Activated naive CD8-positive, alpha-beta T cell treated with anti-CD3 and anti-CD28 coated beads, Interleukin-2, amount 50 U/mL, for 24 hours (primary cell): ENCODE measurements around the gene VPS13D.

Experiments used
- ATAC-seq: fragments of 150-1000 bp; cut with Tn5 transposase; one replicate; pipeline ENCODE4 v1.10.0; 2021
- DNase-seq: peaks from one replicate; pipeline ENCODE4 v3.0.0; 2021
- H3K27ac Mint-ChIP-seq: one replicate; pipeline ENCODE4 v1.8.0; 2021; ENCODE audit warnings: mild to moderate bottlenecking, mixed read lengths
- H3K27me3 Mint-ChIP-seq: one replicate; pipeline ENCODE4 v1.8.0; 2021; ENCODE audit warnings: mixed read lengths
- H3K36me3 Mint-ChIP-seq: one replicate; pipeline ENCODE4 v1.8.0; 2021; ENCODE audit warnings: low read depth, mixed read lengths
- H3K4me1 Mint-ChIP-seq: one replicate; pipeline ENCODE4 v1.8.0; 2021; ENCODE audit warnings: mixed read lengths
- H3K4me3 Mint-ChIP-seq: one replicate; pipeline ENCODE4 v1.8.0; 2021; ENCODE audit warnings: mild to moderate bottlenecking, moderate library complexity, mixed read lengths
- H3K9me3 Mint-ChIP-seq: one replicate; pipeline ENCODE4 v1.8.0; 2021; ENCODE audit warnings: mixed read lengths

Gene VPS13D

DNA sequence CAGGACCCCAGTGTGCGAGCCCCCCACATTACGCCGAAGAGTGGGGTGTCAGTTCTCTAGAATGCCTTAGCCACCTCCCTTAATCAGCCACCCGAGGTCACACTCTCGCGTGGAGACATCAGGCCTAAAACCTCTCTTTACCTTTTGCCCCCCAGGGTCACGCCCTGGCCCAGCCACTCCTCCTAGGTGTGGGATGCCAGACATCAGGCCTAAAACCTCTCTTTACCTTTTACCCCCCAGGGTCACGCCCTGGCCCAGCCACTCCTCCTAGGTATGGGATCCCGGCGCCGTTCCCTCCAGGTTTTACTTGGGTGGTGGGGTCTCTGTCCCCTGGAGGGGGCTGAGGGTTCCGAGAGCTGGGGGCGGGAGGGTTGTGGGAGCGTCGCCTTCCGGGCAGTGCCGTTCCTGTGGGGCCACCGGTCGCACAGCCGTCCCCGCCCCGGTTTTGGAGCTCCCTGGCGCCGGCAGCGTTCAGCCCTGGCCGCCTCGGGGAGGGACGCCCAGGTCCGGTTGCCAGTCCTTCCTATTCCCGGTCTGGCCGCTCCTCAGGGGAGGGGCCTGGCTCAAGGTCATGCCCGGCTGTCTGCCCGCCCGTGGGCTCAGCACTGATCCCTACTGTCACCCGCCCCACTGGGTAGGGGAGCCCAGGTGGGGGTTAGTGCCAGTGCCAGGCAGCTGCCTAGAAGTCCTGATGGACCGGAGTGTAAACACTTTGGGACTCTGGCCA, 882 bp downstream of the VPS13D start:
- Mint-ChIP-seq H3K4me1 (peaks cover 15% of the 10 kb centered on the region), H3K4me3 (peak overlapping the region; percentile 87), H3K9me3 (no peaks in the 10 kb centered on the region), H3K27ac (peak overlapping the region; percentile 60), H3K27me3 (no peaks in the 10 kb centered on the region), H3K36me3 (peaks cover 6% of the 10 kb centered on the region)
- DNase-seq: no peak
- ATAC-seq: no peak

GRCh38 chr1:12231276-12231595, 1.4 kb downstream of the VPS13D start:
- DNase-seq (no peak), ATAC-seq (no peak)
- peaks cover 9% of the 10 kb centered on the region for H3K36me3 Mint-ChIP-seq
- H3K27ac Mint-ChIP-seq: no peak overlapping the region
- peak overlapping the region; percentile 87 for H3K4me3 Mint-ChIP-seq
- peaks cover 15% of the 10 kb centered on the region for H3K4me1 Mint-ChIP-seq
- H3K27me3 Mint-ChIP-seq: no peaks in the 10 kb centered on the region
- no peaks in the 10 kb centered on the region for H3K9me3 Mint-ChIP-seq

GRCh38 chr1:12232221-12232620, 2.4 kb downstream of the VPS13D start:
- no peak overlapping the region for H3K27ac Mint-ChIP-seq
- no peaks in the 10 kb centered on the region for H3K27me3 Mint-ChIP-seq
- H3K36me3 Mint-ChIP-seq: peaks cover 15% of the 10 kb centered on the region
- H3K9me3 Mint-ChIP-seq: no peaks in the 10 kb centered on the region
- peaks cover 15% of the 10 kb centered on the region for H3K4me1 Mint-ChIP-seq
- no peak overlapping the region for H3K4me3 Mint-ChIP-seq
- ATAC-seq (no peak), DNase-seq (no peak)

- ATAC-seq (no peak), DNase-seq (peak; percentile 20)
- H3K36me3 Mint-ChIP-seq: peaks cover 29% of the 10 kb centered on the region
Measured at GRCh38 chr1:12244078-12244477, 14.2 kb downstream of the VPS13D start.

DNA sequence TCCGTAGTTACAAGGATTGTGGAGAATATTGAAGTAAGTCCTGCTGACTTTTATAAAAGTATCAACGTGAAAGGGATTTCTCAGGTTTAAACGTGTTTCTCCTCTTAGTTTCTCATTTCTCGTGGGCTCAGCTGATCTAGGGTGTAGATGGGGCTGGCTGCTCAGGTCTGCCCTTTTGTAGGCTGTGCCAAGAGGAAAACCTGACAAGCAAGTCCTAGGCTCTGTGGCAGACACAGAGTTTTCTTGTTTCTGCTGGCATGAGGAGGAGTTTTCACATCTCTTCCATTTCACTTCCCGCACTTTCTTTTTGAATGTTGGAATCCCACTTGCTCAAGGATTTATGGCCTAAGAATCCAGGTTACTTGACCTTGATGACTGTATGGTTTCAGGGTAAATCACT, 14.8 kb downstream of the VPS13D start:
- Mint-ChIP-seq H3K27ac (no peak overlapping the region), H3K27me3 (no peaks in the 10 kb centered on the region), H3K9me3 (no peaks in the 10 kb centered on the region), H3K36me3 (peaks cover 32% of the 10 kb centered on the region), H3K4me1 (no peaks in the 10 kb centered on the region), H3K4me3 (no peak overlapping the region)
- ATAC-seq (no peak), DNase-seq (no peak)

More at GRCh38 chr1:12244078-12244477, 14.2 kb downstream of the VPS13D start:
- Mint-ChIP-seq H3K9me3 (no peaks in the 10 kb centered on the region), H3K27me3 (no peaks in the 10 kb centered on the region), H3K4me1 (no peaks in the 10 kb centered on the region), H3K4me3 (no peak overlapping the region), H3K27ac (no peak overlapping the region)

- Mint-ChIP-seq H3K27me3 (no peaks in the 10 kb centered on the region), H3K36me3 (peaks cover 38% of the 10 kb centered on the region), H3K4me3 (no peak overlapping the region), H3K27ac (no peak overlapping the region), H3K9me3 (no peaks in the 10 kb centered on the region), H3K4me1 (no peaks in the 10 kb centered on the region)
- DNase-seq (no peak), ATAC-seq (no peak)
Measured at GRCh38 chr1:12245116-12245515, 15.3 kb downstream of the VPS13D start.

DNA sequence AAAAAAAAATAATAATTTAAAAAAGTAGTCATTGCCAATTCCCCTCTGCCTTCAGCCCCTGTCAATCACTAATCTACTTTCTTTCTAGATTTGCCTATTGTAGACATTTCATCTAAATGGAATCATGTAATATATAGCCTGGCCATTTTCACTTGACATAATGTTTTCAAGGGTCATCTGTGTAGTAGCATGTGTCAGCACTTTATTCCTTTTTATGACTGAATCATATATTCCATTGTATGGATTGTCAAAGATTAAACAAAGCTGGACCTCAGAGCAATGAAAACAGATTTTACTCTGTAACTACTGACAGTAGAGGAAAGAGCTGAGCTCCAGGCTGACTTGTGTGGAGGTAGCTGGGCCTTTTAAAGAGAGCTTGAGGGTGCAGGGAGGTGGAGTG, 15.9 kb downstream of the VPS13D start:
- DNase-seq: no peak
- Mint-ChIP-seq H3K9me3 (no peaks in the 10 kb centered on the region), H3K27ac (no peak overlapping the region), H3K27me3 (no peaks in the 10 kb centered on the region), H3K4me3 (no peak overlapping the region), H3K4me1 (no peaks in the 10 kb centered on the region), H3K36me3 (peaks cover 43% of the 10 kb centered on the region)
- ATAC-seq: no peak

DNA sequence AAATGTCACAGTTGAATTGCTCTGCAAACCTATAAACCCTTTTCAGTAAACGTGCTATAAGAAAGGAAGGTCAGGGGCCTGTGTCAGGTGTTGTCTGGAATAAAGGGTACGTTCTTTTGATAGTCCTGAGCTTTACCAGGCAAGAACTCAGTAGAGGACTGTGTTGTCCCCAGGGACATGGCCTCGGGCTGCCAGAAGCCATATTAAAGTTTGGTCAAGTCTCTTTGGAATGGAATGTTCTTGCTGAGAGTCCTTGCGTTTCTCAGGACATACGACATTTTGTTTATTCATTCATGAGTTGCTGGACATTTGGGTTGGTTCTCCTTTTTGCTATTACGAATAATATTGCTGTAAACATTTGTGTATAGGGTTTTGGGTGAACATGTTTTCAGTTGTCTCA, 16.8 kb downstream of the VPS13D start:
- no peaks in the 10 kb centered on the region for H3K27me3 Mint-ChIP-seq
- H3K9me3 Mint-ChIP-seq: no peaks in the 10 kb centered on the region
- no peaks in the 10 kb centered on the region for H3K4me1 Mint-ChIP-seq
- DNase-seq: no peak
- no peak overlapping the region for H3K4me3 Mint-ChIP-seq
- no peak overlapping the region for H3K27ac Mint-ChIP-seq
- peaks cover 43% of the 10 kb centered on the region for H3K36me3 Mint-ChIP-seq
- ATAC-seq: no peak

- DNase-seq (no peak), ATAC-seq (no peak)
- Mint-ChIP-seq H3K4me3 (no peak overlapping the region), H3K36me3 (peaks cover 43% of the 10 kb centered on the region), H3K27me3 (no peaks in the 10 kb centered on the region), H3K9me3 (no peaks in the 10 kb centered on the region), H3K27ac (no peak overlapping the region), H3K4me1 (no peaks in the 10 kb centered on the region)
Measured at GRCh38 chr1:12249181-12249580, 19.4 kb downstream of the VPS13D start.

DNA sequence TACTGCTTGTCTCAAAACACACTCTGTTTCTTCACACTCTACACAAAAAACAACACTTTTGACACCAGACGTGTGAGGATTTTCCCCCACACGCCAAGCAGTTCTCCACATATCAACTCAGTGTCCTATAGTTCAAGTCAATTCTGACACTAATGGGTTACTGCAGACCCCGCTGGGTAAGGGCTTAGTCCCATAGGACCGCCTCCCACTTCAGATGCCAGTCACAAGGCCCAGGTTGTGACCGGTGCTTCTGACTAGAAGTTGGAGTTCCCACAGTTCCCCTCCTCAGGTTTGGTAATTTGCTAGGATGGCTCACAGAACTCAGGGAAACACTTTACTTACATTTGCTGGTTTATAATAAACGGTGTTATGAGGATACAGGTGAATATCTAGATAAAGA, 19.9 kb downstream of the VPS13D start:
- DNase-seq (no peak), ATAC-seq (no peak)
- Mint-ChIP-seq H3K27ac (no peak overlapping the region), H3K4me3 (no peak overlapping the region), H3K4me1 (no peaks in the 10 kb centered on the region), H3K27me3 (no peaks in the 10 kb centered on the region), H3K9me3 (no peaks in the 10 kb centered on the region), H3K36me3 (peaks cover 37% of the 10 kb centered on the region)

DNA sequence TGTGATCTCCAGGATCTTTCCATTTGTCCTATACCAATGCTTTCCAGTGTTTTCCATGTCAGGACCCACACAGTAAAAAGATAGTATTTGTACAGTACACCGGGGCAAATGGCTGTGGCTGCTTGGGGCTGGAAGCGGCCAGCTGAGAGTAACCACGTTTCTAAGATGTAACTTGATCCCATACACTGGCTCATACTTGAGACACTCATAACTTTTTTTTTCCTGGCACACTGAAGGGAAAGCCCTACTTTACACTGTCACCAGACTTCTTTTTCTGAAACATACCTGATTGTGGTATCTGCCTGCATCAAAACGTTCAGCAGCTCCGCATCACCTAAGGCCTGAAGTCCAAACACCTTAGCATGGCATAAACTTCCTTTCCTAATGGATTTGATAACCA, 21.6 kb downstream of the VPS13D start:
- ATAC-seq: no peak
- Mint-ChIP-seq H3K4me1 (no peaks in the 10 kb centered on the region), H3K9me3 (no peaks in the 10 kb centered on the region), H3K36me3 (peaks cover 36% of the 10 kb centered on the region), H3K27ac (no peak overlapping the region), H3K27me3 (no peaks in the 10 kb centered on the region), H3K4me3 (no peak overlapping the region)
- no peak for DNase-seq

DNA sequence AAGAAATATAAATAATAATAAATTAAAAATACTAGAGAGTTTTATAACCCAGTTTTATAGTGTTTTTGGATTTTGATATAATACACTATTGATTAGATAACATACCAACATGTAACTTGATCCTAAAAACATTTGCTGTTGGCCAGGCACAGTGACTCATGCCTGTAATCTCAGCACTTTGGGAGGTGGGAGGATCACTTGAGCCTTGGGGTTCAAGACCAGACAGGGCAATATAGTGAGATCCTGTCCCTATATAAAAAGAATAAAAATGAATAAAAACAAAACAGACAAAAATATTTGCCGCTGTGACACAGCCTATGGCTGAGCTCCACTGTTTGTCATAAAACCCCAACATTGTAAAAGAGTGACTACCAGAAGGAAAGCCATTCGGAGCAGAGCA, 26.1 kb downstream of the VPS13D start:
- DNase-seq: no peak
- Mint-ChIP-seq H3K27ac (no peak overlapping the region), H3K4me3 (no peak overlapping the region)

DNA sequence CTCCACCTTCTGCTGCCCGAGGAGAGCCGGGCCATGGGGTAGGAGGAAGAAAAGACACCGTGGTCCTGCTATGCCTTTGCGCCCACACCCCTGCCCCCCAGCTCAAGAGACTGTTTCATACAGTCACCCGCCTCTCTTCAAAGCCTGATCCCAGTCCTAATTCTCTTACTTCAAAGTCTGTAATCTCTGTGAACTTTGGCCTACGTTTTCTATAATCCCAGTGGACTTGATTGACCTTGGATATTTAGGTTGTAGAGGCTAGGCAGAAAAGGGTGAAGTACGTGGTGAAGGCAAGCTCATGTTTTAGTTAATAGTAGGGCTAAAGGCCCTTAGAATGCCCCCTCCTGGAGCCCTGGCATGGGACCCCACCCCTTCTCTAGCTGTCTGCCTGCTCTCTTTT, 28.4 kb downstream of the VPS13D start:
- H3K36me3 Mint-ChIP-seq: peaks cover 34% of the 10 kb centered on the region
- peaks cover 2% of the 10 kb centered on the region for H3K4me1 Mint-ChIP-seq

More for the DNA sequence above, 26.1 kb downstream of the VPS13D start:
- H3K36me3 Mint-ChIP-seq: peaks cover 28% of the 10 kb centered on the region
- no peaks in the 10 kb centered on the region for H3K9me3 Mint-ChIP-seq
- peaks cover 2% of the 10 kb centered on the region for H3K4me1 Mint-ChIP-seq
- ATAC-seq: no peak
- H3K27me3 Mint-ChIP-seq: no peaks in the 10 kb centered on the region

DNA sequence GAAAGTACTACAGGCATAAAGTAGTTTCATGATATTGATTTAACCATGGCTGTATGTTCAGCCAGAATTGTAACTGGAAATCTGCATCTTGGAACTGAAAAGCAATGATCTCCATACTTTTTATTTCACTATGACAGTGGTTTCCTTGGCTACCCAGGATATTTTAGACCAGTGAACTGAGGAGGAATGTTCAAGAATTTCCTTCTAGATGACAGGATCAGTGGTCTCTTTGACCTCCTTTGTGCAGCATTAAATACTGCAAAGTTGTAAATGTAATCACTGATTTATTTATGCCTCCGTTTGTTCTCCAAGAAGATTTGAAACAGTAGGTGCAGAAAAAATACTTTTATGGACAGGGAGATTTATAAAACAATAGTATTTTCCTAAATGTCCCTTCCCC, 39.5 kb downstream of the VPS13D start:
- Mint-ChIP-seq H3K27me3 (no peaks in the 10 kb centered on the region), H3K4me3 (no peak overlapping the region), H3K4me1 (no peaks in the 10 kb centered on the region), H3K27ac (no peak overlapping the region), H3K9me3 (no peaks in the 10 kb centered on the region), H3K36me3 (peaks cover 35% of the 10 kb centered on the region)
- DNase-seq: no peak
- no peak for ATAC-seq

More for the DNA sequence above, 28.4 kb downstream of the VPS13D start:
- no peaks in the 10 kb centered on the region for H3K27me3 Mint-ChIP-seq
- no peak overlapping the region for H3K27ac Mint-ChIP-seq
- DNase-seq: no peak
- no peak overlapping the region for H3K4me3 Mint-ChIP-seq
- no peaks in the 10 kb centered on the region for H3K9me3 Mint-ChIP-seq
- no peak for ATAC-seq

GRCh38 chr1:12271033-12271432, 41.2 kb downstream of the VPS13D start:
- H3K4me1 Mint-ChIP-seq: no peaks in the 10 kb centered on the region

GRCh38 chr1:12272770-12273169, 42.9 kb downstream of the VPS13D start:
- no peak overlapping the region for H3K4me3 Mint-ChIP-seq
- no peaks in the 10 kb centered on the region for H3K4me1 Mint-ChIP-seq
- H3K36me3 Mint-ChIP-seq: peaks cover 39% of the 10 kb centered on the region
- H3K9me3 Mint-ChIP-seq: no peaks in the 10 kb centered on the region
- H3K27ac Mint-ChIP-seq: no peak overlapping the region
- ATAC-seq (no peak), DNase-seq (no peak)
- H3K27me3 Mint-ChIP-seq: no peaks in the 10 kb centered on the region

More at GRCh38 chr1:12271033-12271432, 41.2 kb downstream of the VPS13D start:
- ATAC-seq (no peak), DNase-seq (no peak)
- H3K27me3 Mint-ChIP-seq: no peaks in the 10 kb centered on the region
- no peak overlapping the region for H3K27ac Mint-ChIP-seq
- H3K36me3 Mint-ChIP-seq: peaks cover 30% of the 10 kb centered on the region
- no peak overlapping the region for H3K4me3 Mint-ChIP-seq
- no peaks in the 10 kb centered on the region for H3K9me3 Mint-ChIP-seq
